ENCODE results near the gene PPP6R1.

The PPP6R1 gene

DNA sequence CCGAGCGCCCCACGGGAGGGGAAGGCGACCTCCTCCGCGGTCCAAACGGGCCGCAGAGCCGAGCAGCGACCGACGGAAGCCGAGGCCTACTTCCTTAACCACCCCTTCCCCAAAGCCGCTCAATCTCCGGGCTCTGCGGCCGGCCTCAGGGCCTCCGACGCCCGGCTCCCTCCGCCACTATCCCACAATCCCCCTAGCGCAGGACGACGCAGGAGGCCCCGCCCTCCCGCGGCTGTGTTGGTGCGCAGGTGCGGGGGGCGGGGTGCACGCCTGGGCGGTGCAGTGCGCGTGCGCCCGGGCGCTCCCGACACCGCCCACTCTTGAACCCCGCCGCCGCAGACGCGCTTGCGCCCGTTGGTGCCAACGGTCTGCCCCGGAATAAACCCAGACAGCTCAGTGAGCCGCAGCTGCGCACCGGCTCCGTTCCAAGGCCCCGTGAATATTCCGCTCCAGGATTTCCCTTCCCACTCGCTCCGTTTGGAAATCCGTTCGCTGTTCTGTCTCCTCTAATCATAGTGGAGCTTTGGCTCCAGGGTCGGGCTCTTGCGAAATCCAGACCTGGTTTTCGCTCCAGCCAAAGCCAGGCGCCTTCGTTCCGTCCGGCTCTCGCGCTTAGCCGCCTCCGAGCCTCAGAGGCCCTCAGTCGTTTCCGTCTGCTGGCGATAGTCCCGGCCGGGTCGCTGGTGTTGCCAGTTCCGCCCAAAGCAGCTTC lies at the start of gene PPP6R1:
Gene PPP6R1 (minus strand): TSS at position 190 of the 712 bp plus-strand sequence. CDS start 11,914 bp downstream, outside the sequence.
- in situ Hi-C loops (cut with HindIII; ENCODE audit: low sequenced_read_pairs), result no loop called here

DNA sequence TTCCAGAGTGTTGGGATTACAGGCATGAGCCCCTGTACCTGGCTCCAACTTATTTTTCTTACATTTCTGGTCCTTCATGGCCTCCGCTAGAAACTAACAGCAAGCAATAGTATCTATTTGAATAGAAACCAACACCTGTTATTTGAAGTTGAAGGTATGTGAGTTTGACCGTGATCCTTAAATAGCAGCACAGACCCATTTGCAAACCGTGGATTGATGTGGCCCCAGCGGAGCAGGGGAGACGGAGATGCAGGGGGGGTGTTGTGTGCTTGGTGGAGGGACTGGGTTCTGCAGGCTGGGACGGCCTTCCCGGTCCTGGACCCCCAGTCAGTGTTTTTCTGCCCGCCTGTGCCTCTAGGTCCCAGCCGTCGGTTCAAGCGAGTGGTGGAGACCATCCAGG lies 49.5 kb upstream of the PPP6R1 start:
- in situ Hi-C loops (cut with HindIII; ENCODE audit: low sequenced_read_pairs), result no loop called here

DNA sequence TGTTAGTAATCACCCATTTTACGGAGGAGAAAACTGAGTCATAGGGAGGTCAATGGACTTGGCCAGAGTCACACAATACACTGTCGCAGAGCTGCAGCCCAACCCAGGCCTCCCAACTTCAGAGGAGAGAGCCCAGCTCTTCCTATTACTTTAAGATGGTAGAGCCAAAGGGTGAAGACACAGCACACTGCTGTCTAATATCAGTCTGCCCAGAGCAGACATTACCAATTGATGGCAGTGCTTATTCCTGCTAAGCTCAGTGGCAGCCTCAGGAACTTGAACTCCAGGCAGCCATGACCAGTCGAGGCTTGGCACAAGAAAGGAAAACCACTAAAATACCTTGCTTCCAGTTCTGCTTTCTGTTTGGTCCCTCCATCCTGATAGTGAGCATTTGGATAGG lies 47.9 kb upstream of the PPP6R1 start:
- in situ Hi-C loops (cut with HindIII; ENCODE audit: low sequenced_read_pairs), result no loop called here

GRCh38 chr19:55305983-55306562 lies 47.3 kb upstream of the PPP6R1 start:
- in situ Hi-C loops (cut with HindIII; ENCODE audit: low sequenced_read_pairs), result no loop called here

DNA sequence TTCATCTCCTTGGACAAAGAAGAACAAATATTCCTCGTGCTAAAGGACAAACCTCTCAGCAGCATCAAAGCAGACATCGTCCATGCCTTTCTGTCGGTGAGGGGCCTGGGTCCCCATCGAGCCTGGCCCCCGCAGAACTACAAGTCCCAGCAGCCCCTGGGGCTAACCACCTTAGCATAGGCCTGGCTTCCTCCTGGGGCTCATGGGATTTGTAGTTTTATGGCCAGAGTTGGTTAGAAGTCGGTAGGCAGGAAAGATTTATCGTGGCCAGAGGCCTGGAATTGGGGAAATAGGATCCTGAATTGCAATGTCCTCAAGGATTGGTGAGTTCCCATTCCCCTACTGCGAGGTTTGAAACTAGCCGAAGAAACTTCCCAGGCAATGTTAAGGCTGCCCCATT lies 46.7 kb upstream of the PPP6R1 start:
- in situ Hi-C loops (cut with HindIII; ENCODE audit: low sequenced_read_pairs), result no loop called here

DNA sequence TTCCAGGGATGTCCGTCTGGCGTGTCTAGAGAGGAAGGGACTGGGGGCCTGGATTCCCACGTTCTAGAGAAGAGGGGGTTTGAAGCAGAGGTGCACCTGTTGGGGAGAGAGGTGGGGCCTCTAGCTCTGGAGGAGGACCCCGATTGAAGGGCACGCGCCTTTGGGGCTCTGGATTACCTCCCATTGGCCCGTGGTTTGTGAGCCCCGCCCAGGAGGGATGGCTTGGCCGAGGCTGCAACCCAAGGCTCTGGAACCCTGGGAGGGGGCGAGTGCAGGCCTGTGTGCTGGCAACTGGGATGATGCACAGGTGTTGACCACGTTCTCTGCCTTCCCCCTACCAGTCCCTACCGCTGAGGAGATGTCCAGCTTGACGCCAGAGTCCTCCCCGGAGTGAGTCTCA lies 46.2 kb upstream of the PPP6R1 start:
- in situ Hi-C loops (cut with HindIII; ENCODE audit: low sequenced_read_pairs), result no loop called here

DNA sequence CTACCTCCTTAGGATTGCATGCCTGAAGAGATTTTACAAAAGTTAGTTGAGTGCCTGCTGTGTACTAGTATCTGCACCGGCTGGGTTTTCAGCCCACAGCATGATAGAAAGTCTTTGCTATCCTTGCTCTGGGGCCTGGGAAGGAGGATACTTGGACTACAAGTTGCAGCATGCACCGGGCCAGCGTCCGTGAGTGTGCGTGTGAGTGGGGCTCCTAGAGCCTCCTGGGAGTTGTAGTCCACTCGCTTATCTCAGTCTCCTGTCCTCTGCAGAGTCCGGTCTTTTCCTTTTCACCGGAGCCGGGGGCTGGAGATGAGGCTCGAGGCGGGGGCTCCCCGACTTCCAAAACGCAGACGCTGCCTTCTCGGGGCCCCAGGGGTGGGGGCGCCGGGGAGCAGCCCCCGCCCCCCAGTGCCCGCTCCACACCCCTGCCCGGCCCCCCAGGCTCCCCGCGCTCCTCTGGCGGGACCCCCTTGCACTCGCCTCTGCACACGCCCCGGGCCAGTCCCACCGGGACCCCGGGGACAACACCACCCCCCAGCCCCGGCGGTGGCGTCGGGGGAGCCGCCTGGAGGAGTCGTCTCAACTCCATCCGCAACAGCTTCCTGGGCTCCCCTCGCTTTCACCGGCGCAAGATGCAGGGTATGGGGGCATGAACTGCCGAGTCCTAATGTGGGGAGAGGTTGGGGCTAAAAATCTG lies 45.6 kb upstream of the PPP6R1 start:
- in situ Hi-C loops (cut with HindIII; ENCODE audit: low sequenced_read_pairs), result no loop called here

GRCh38 chr19:55303477-55303876 lies 44.7 kb upstream of the PPP6R1 start:
- in situ Hi-C loops (cut with HindIII; ENCODE audit: low sequenced_read_pairs), result no loop called here

- in situ Hi-C loops (cut with HindIII; ENCODE audit: low sequenced_read_pairs), result no loop called here
Observed at GRCh38 chr19:55302318-55302703, 43.5 kb upstream of the PPP6R1 start.

- in situ Hi-C loops (cut with HindIII; ENCODE audit: low sequenced_read_pairs), result no loop called here
Observed at GRCh38 chr19:55301459-55302317, 42.9 kb upstream of the PPP6R1 start.

DNA sequence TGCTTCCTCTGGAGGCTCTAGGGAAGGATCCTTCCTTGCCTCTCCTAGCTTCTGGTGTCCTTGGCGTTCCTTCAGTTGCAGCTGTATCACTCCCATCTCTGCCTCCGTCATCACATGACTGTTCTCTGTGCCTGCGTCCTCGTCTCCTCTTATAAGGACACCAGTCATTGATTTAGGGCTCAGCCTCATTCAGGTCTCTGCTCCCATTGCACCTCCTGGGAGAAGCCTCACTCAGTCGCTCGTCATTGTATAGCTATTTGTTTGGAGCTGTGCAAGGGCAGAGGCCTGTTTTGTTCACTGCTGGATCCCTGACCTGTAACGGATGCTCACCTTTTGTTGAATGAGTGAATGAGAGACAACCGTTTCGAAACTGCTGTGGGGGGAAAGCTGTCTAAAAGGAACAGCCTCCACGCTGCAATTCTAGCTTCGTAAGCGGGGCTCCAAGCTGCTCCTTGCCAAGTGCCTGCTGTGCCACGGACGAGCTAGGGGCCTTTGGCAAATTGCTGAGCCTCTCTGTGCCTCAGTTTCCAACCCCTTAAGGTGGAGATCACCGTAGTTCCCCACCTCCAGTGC lies 42.2 kb upstream of the PPP6R1 start:
- in situ Hi-C loops (cut with HindIII; ENCODE audit: low sequenced_read_pairs), result no loop called here

- in situ Hi-C loops (cut with HindIII; ENCODE audit: low sequenced_read_pairs), result loop anchor here (10.0 kb wide), 1 partner anchor 125 kb away; no protein-coding TSS in a partner anchor
Observed at GRCh38 chr19:55299991-55300390, 41.2 kb upstream of the PPP6R1 start.

DNA sequence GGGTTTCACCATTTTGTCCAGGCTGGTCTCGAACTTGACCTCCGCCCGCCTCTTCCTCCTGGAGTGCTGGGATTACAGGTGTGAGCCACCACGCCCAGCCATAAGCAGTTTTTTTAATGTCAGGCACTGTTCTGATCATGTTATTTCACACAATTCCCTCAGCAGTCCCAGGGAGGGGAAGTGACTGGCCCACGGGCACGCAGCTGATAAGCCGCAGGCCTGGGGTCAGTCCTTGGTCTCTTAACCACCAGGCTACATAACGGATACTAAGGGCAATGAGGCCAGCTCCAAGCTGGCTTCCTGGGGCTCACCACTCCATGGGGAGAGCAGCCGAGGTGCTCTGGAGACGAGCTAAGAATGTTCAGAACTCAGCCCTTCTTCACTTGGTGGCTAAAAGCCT lies 38.5 kb upstream of the PPP6R1 start:
- in situ Hi-C loops (cut with HindIII; ENCODE audit: low sequenced_read_pairs), result loop anchor here (10.0 kb wide), 1 partner anchor 122 kb away; no protein-coding TSS in a partner anchor

DNA sequence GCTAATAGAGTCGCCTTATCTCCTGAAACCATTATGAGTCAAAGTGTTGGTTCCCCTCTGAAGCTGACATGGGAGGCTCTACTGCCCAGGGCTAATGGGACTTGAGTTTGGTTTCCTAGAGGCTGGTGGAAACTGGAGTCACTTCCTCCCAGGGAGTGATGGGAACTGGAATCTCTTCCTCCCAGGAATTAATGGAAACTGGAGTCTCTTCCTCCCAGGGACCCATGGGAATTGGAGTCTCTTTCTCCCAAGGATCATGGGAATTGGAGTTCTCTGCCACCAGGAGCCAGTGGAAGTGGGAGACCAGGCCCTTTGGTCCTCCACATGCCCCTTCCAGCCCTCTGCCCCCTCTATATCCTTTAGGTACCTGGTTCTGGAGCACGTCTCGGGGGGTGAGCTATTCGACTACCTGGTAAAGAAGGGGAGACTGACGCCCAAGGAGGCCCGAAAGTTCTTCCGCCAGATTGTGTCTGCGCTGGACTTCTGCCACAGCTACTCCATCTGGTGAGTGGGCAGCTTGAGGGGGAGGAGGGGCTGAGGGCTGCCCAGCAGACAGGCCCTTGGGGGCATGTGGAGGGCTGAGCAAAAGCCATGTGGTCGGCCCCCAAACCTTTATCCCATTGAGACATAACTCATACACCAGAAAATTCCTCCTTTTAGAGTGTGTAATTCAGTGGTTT lies 30.4 kb upstream of the PPP6R1 start:
- in situ Hi-C loops (cut with HindIII; ENCODE audit: low sequenced_read_pairs), result no loop called here

- in situ Hi-C loops (cut with HindIII; ENCODE audit: low sequenced_read_pairs), result no loop called here
Observed at GRCh38 chr19:55287361-55288079, 28.7 kb upstream of the PPP6R1 start.

- in situ Hi-C loops (cut with HindIII; ENCODE audit: low sequenced_read_pairs), result no loop called here
Observed at GRCh38 chr19:55285229-55285890, 26.5 kb upstream of the PPP6R1 start.

DNA sequence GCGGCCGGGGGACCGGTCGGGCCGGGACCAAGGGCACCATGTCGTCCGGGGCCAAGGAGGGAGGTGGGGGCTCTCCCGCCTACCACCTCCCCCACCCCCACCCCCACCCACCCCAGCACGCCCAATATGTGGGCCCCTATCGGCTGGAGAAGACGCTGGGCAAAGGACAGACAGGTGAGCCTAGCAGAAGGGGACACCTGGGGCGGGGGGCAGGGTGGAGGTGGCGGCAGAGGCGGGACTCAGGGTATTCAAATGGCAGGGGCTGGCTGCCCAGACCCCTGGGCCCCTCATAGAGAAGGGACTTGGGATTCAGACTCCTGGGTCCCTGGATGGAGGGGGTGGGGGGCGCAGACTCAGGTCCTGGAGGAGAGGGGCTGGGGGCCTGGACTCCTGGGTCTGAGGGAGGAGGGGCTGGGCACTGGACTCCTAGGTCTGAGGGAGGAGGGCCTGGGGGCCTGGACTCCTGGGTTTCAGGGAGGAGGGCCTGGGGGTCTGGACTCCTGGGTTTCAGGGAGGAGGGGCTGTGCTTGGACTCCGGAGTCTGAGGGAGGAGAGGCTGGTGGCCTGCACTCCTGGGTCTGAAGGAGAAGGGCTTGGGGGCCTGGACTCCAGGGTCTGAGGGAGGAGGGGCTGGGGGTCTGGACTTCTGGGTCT lies 25.7 kb upstream of the PPP6R1 start:
- in situ Hi-C loops (cut with HindIII; ENCODE audit: low sequenced_read_pairs), result no loop called here

DNA sequence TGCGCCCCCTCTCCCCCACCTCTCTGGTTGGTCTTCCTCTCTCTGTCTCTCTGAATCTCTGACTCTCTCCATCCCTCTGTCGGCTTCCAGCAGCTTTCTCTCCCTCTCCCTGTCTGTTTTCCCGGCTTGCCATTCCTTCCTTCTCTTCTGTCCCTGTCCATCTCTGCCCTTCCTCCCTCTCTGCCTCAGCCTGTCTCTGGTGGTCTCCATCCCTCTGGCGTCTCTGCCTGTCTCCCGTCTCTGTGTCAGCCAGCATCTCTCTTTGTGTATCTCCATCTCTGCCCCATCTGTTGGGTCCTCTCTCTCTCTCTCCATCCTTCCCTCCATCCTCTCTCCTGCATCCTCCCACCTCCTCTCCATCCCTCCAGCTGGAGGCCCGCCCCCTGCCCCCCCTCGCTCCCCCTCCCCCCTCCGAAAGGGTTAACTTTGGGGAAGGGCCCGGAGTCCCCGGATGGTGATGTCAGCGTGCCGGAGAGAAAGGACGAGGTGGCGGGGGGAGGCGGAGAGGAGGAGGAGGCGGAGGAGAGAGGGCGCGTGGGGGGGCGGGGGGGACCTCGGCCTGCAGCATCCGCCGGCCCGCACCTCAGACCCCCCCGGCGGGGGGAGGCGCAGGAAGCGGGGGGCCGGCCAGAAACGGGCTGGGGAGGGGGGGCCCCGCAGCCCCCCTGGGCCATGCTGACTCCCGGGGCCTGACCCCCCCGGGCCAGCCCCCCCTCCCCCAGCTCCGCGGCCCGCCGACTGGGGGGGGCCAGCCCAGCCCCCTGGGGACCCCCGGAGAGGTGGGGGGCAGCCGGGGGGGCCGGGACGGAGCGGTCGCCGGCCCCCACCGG lies 24.9 kb upstream of the PPP6R1 start, which contains the start of gene BRSK1:
Gene BRSK1 (plus strand): TSS at position 450 of the 830 bp plus-strand sequence. CDS start 446 bp downstream, outside the sequence.
- in situ Hi-C loops (cut with HindIII; ENCODE audit: low sequenced_read_pairs), result no loop called here
